Astrocyte (in vitro differentiated cells and primary cell): Measurements from ENCODE around the gene MAS1L.

Experiments
- CTCF ChIP-seq: IDR thresholded peaks from 2 replicates; pipeline ENCODE4 v1.5.1; 2011; ENCODE audit warnings: low read depth, mild to moderate bottlenecking, inconsistent platforms, low read length, moderate library complexity; ENCODE audit not compliant: insufficient read depth
- EZH2 ChIP-seq: IDR thresholded peaks from 2 replicates; pipeline ENCODE4 v1.6.1; 2012; ENCODE audit warnings: mild to moderate bottlenecking, low read length, inconsistent platforms; ENCODE audit not compliant: insufficient read depth

- TF ChIP-seq CTCF (no peak), EZH2 (no peak)
Observed at GRCh38 chr6:29499704-29500103, 11.9 kb upstream of the MAS1L start.
